Glutamatergic neuron (in vitro differentiated cells): ENCODE data around the gene PAPOLB. TPM values are rescaled to one million over a fixed set of nuclear protein-coding genes. Genes with fewer than 3 reads are reported as not detected.

Experiments used
- DNase-seq: peaks from one replicate; pipeline ENCODE4 v3.0.0; 2022
- H3K27ac Mint-ChIP-seq: one replicate; pipeline ENCODE4 v1.8.0; 2020; ENCODE audit warnings: mild to moderate bottlenecking, mixed read lengths, inconsistent platforms; ENCODE audit not compliant: unreplicated experiment
- H3K27me3 Mint-ChIP-seq: one replicate; pipeline ENCODE4 v1.8.0; 2020; ENCODE audit warnings: mild to moderate bottlenecking, moderate library complexity, mixed read lengths, inconsistent platforms; ENCODE audit not compliant: unreplicated experiment
- H3K36me3 Mint-ChIP-seq: one replicate; pipeline ENCODE4 v1.8.0; 2020; ENCODE audit warnings: mild to moderate bottlenecking, mixed read lengths, inconsistent platforms; ENCODE audit not compliant: unreplicated experiment
- H3K4me1 Mint-ChIP-seq: one replicate; pipeline ENCODE4 v1.8.0; 2020; ENCODE audit warnings: mild to moderate bottlenecking, low read depth, mixed read lengths, inconsistent platforms; ENCODE audit not compliant: unreplicated experiment
- H3K4me3 Mint-ChIP-seq: one replicate; pipeline ENCODE4 v1.8.0; 2020; ENCODE audit warnings: mild to moderate bottlenecking, mixed read lengths, inconsistent platforms; ENCODE audit not compliant: unreplicated experiment
- H3K9me3 Mint-ChIP-seq: one replicate; pipeline ENCODE4 v1.8.0; 2020; ENCODE audit warnings: mild to moderate bottlenecking, moderate library complexity, mixed read lengths, inconsistent platforms; ENCODE audit not compliant: unreplicated experiment
- CTCF ChIP-seq: fragments of 200-600 bp; sonication (generic); IDR thresholded peaks from one replicate; pipeline ENCODE4 v1.5.0; 2021; ENCODE audit not compliant: partially characterized antibody, unreplicated experiment
- total RNA-seq: library from RNA; stranded (reverse); fragmentation: NEBNext Ultra II Directional; extraction: Animal tissue kit (Norgen Biotek cat#: 25700); gene quantifications from one replicate; pipeline ENCODE4 v1.2.1, GENCODE V29; 2021; ENCODE audit not compliant: unreplicated experiment

The PAPOLB gene
- total RNA-seq, 1 donor from 2014 or later = 1.2 TPM

DNA sequence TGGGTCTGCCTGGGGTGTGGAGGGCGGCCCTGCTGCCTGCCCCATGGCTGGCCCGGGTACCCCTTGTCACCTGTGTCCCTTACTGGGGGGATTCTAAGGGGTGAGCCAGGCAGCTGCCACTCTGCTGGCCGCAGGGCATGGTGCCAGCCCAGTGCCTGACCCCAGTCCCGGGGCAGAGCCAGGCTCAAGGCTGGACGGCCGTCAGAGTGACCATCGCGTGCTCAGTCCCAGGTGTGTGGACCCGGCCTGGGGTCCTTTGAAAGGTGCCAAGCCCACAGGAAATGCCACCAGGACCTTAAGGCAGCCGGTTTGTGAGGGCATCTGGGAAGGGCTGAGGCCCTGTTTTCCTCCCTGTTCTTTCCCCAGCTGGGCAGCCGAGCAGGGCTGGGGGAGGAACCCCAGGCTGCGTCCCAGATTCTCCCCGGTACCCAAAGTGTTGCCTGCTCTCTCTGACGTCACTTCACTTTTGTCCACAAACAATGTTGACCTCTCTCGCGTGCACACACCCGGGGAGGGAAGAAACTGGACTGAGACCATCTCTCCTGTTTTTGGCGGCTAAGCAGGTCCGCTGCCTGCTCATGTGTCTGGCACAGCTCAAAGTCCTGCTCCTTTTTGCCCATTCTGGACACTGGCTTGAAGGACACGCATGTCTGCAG is 37.6 kb downstream of the PAPOLB start:
- peak; percentile 12 for DNase-seq
- Mint-ChIP-seq H3K27ac (no peak overlapping the region), H3K4me3 (no peak overlapping the region), H3K4me1 (peaks cover 5% of the 10 kb centered on the region), H3K27me3 (peaks cover 7% of the 10 kb centered on the region), H3K9me3 (no peaks in the 10 kb centered on the region), H3K36me3 (peaks cover 5% of the 10 kb centered on the region)
- no peak for TF ChIP-seq CTCF

- peaks cover 5% of the 10 kb centered on the region for H3K4me1 Mint-ChIP-seq
- H3K4me3 Mint-ChIP-seq = no peak overlapping the region
- peaks cover 7% of the 10 kb centered on the region for H3K27me3 Mint-ChIP-seq
- H3K36me3 Mint-ChIP-seq = peaks cover 5% of the 10 kb centered on the region
- no peaks in the 10 kb centered on the region for H3K9me3 Mint-ChIP-seq
- no peak overlapping the region for H3K27ac Mint-ChIP-seq
- TF ChIP-seq CTCF = no peak
- DNase-seq = no peak
Measured at GRCh38 chr7:4823441-4824119, 38.2 kb downstream of the PAPOLB start.

GRCh38 chr7:4822677-4823076 is 39.2 kb downstream of the PAPOLB start:
- Mint-ChIP-seq H3K36me3 (no peaks in the 10 kb centered on the region), H3K9me3 (no peaks in the 10 kb centered on the region), H3K4me3 (no peak overlapping the region), H3K27ac (no peak overlapping the region), H3K4me1 (peaks cover 2% of the 10 kb centered on the region), H3K27me3 (peaks cover 3% of the 10 kb centered on the region)
- TF ChIP-seq CTCF = no peak
- no peak for DNase-seq

GRCh38 chr7:4820967-4821471 is 40.8 kb downstream of the PAPOLB start:
- no peak for TF ChIP-seq CTCF
- Mint-ChIP-seq H3K4me1 (peaks cover 2% of the 10 kb centered on the region), H3K27ac (no peak overlapping the region), H3K36me3 (no peaks in the 10 kb centered on the region), H3K9me3 (no peaks in the 10 kb centered on the region), H3K4me3 (no peak overlapping the region), H3K27me3 (peaks cover 2% of the 10 kb centered on the region)
- DNase-seq = peak; percentile 16

DNA sequence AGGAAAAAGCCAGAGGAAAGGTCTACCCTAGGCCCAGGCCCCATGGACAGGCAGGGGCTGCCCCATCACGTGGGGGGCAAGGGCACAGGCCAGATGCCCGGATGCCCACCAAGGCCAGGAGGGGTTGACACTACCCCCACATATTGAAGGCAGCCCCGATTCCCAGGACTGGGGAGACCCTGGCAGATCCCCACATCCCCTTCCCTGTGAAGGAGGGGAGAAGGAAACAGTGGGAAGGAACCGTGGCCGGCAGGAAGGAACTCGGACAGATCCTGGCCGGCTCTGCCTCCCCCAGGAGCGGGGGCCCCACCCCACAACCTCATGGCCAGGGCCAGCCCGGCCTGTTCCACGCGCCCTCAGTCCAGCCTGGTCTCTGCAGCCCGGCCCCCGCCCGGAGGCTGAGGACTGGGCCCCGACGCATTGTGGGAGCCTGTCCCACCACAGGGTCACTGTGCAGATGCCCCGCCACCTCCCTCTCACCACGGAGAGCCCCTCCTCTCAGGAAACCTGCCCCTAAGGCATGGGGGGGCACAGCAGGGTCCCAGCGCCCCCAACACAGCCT is 41.3 kb downstream of the PAPOLB start:
- peak; percentile 14 for DNase-seq
- Mint-ChIP-seq H3K9me3 (no peaks in the 10 kb centered on the region), H3K4me3 (no peak overlapping the region), H3K27me3 (peaks cover 2% of the 10 kb centered on the region), H3K27ac (no peak overlapping the region), H3K36me3 (no peaks in the 10 kb centered on the region), H3K4me1 (peaks cover 2% of the 10 kb centered on the region)
- TF ChIP-seq CTCF = no peak
